Stimulated activated CD8-positive, alpha-beta memory T cell treated with anti-CD3 and anti-CD28 coated beads, Interleukin-4, amount 100 ng/mL, for 24 hours (primary cell): ENCODE results near the gene UPP2.

Experiments used
- DNase-seq: peaks from one replicate; pipeline ENCODE4 v3.0.0-alpha.2; 2020; ENCODE audit warnings: low read depth

Gene UPP2

DNA sequence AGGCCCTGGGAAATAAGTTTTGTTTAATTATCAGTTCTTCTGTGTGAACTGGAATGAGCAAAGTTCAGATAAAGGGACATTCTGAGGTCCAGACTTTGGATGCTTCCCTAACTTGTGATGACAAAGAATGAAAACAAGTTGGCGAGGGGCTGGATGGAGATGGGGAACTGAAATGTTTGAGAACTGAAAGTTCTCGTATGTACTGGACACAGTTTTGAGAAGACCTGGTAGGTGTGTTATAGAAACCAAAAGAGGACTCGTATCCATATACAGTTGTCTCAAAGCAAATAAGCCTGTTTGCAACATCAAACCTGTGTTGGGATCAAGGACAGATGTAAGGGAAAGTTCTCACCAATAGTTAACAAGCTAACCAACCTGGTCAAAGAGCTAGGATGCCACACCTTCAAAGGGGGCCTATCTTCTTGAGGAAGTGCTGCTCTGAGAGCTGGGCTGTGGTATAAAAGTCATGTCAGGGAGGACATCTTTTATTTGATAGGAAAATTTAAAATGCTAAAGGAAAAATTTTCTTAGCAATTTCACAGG lies at the start of gene UPP2:
TSS of gene UPP2 (plus strand) at position 493 of the 543 bp plus-strand sequence. CDS start 188 bp downstream, outside the sequence.
- DNase-seq, result no peak

DNA sequence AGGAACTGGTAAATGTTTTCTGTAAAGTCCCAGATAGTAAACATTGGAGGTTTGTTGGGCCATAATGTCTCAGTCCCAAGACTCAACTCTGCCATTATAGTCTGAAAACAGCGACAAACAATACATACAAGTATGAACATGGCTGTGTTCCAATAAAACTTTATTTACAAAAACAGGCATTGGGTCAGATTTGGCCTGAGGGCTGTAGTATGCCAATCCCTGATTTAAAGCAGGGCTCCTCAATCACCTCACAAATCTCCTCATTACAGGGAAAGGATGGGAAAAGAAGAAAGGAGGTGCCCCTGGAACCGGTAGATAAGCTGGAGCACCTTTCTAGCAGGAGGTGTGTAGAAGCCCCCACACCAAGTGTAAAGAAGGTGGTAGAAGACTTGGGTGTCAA lies 48.9 kb upstream of the UPP2 start:
- no peak for DNase-seq

DNA sequence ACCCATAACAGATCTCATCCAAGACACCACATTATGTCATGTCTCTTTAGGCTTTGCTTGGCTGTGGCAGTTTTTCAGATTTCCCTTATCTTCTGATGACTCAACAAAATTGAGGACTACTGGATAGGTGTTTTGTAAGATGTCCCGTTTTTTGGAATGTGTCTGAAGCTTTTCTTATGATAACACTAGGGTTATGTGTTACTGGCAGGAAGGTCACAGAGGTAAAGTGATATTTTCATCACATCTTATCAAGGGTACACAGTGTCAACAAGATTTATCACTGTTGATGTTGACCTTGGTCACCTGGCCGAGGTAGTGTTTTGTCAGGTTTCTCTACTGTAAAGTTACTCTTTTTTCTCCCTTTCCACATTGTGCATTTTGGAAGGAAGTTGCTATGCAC lies 44.8 kb upstream of the UPP2 start:
- DNase-seq, result no peak

DNA sequence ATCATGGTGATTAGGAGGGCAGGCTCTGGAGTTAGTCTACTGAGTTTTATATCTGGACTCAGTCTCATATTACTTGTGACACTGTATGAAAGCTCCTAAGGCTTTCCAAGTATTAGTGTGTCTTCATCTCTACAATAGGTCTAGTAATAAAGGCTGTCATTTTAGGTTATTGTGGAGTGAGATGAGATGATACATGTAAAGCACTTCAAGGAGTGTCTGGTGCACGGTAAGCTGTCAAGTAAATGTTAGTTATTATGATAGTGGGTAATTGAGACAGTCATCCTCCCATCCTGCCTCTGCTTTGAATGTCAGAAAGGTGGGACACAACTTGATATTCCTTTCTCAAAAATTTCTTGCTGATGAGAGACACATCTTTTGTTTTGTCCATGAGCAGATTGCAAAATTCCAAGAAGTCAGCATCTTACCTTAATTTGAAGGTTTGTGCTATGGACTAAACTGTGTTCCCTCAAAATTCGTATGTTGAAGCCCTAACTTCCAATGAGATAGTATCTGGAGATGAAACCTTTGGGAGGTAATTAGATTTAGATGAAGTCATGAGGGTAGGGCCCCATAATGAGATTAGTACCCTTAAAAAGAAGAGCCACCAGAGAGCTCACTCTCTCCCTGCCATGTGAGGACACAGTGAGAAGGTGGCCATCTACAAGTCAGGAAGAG lies 41.4 kb upstream of the UPP2 start:
- no peak for DNase-seq

DNA sequence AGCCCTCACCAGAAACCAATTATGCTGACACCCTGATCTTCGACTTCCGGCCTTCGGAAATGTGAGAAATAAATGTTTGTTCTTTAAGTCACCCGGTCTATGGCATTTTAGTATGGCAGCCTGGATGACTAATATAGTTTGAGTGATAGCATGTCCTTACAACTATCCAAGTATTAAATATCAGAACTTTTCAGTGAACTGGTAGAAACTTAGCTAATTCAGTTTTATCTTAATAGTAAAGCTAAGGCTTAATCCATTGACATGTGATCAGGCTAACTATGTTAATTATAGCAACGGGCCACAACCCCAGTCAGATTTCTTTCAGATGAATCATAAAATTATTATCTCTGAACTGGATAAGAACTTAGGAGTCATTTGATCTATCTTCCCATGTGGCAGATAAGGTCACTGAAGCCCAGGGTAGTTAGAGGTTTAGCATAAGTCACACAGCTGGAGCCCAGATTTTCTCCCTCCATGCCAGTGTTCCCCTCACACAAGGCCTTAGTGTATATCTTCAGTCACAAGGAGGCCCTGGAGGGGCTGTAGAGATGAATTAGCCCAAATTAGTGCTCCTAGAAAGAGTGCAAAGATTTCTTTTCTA lies 40.7 kb upstream of the UPP2 start:
- no peak for DNase-seq

DNA sequence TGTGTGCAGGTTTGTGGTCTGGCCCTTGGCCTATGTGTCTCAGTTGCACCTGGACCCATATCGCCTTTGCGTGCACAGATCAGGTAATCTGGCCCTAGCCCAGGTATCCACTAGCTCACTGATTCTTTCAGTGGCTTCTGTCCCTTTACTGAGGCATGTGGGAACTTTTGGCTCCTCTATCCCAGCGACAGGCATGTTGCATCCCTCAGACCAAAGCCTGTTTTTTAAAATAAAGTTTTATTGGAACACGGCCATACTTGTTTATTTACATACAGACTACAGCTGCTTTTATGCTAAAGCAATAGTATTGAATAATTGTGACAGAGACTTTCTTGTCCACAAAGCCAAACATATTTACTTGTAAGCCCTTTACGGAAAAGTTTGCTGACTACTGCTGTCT lies 39.9 kb upstream of the UPP2 start:
- DNase-seq, result no peak

DNA sequence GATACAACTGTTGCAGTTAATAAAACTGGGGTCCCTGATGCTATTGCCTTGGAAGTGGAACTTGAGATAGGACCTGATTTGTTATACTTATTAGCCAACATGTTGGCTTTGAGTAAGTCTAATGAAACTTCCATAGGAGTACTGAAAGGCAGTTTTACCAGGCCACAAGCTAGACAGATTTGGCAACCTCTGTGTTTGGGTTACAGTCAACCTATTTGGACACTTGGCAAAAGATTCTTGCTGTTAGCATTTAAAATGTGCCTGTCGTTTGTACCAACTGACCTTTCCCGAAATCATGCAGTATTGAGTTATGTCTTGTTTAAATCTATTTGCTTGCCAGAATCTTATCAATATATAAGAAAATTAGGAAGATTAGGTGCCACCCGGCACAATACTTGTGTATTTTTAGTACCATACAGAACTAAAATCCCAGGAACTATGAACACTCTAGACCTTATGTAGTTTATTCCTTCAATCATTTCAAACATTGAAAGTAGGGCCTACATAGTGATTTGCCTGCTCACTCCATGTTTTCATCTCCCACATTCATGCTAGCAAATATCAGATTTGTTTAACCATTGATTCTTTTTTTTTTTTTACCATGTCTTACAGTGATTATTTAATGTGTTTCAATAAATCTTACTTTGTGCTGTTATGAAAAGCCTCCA lies 35.5 kb upstream of the UPP2 start:
- no peak for DNase-seq

DNA sequence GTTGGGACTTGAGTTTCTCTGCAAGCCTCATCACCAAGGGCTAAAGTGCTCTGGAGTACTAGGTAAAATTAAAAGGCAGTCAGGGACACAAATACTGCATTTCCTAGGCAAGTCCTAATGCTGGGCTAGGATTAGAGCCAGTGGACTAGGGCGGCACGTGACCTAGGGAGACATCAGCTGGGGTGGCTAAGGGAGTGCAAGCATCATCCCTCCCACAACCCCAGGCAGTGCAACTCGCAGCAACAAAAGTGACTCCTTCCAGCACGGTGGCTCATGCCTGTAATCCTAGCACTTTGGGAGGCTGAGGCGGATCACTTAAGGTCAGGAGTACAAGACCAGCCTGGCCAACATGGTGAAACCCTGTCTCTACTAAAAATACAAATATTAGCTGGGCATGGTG lies 30.7 kb upstream of the UPP2 start:
- no peak for DNase-seq

DNA sequence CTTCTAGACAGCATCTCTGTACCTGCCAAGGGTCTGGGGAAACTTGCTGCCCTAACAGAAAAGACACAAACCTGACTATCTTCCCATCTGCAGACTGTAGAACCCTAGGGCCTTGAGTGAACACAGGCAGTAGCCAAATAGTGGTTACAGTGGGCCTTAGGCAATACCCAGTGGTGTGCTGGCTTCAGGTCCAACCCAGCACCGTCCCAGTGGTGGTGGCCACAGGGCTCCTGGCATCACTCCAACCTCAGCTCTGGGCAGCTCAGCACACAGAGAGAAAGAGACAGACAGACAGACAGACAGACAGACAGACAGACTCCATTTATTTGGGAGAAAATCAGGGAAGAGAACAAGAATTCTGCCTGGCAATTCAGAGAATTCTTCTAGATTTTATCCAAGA lies 29.3 kb upstream of the UPP2 start:
- no peak for DNase-seq

DNA sequence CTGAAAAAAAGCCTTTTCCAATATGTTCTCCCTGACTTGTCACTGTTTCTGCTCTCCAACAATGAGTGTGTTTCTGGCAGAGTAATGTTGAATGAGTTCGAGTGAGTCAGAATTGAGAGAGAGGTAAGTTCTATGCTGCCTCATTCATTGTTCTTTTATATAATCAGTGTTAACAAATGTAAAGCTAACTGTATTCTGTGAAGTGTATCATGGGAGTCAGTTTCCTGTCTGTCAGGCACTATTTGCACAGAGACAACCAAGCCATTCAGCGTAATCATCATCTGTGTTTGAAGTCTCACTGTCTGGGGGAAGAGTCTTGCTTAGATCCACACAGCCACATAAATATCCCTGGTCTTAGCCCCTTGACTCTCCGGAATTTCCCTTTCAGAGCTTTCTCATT lies 22.0 kb upstream of the UPP2 start:
- DNase-seq, result no peak

DNA sequence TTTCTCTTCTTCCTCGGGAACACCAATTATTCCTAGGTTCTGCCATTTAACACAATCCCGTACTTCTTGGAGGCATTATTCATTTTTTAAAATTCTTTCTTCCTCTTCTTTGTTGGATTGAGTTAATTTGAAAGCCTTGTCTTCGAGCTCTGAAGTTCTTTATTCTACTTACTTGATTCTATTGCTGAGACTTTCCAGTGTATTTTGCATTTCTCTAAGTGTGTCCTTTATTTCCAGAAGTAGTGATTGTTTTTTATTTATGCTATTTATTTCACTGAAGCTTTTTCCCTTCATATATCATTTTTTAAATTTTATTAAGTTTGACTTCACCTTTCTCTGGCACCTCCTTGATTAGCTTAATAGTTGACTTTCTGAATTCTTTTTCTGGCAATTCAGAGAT lies 13.6 kb upstream of the UPP2 start:
- DNase-seq, result no peak

DNA sequence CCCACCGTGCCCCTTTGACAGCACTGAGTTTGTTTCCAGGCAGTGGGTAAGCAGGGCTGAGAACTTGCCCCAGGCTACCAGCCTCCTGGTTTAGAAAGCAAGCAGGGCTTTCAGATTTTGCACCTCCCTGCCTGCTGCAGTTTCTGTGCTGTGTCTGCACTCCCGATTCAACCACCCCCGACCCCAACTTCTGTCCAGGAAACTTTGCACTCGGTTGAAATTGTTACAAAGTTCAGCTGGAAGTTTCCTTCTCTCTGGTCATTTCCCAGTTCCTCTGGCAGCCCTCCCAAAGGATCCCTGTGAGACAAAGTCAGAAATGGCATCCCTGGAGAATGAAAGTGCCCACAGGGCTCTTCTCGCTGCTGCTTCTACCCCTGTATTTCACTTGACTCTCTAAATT lies 12.4 kb upstream of the UPP2 start:
- no peak for DNase-seq

DNA sequence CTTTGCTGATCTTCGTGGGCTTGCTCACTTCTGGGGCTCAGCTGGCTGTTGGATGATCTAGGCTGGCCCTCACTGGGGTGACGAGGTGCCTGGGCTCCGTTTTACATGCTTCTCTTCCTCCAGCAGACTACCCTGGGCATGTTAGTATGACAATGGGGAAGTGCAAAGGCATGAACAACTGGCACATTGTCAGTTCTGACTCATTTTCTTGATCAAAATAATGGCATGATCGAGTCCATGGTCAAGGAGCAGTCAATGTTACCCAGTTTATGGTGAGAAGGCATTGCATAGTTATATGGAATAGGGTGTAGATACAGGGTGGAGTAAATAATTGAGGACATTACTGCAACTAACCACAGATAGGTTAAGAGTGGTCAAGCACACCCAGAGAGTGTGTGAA lies 10.0 kb upstream of the UPP2 start:
- no peak for DNase-seq

DNA sequence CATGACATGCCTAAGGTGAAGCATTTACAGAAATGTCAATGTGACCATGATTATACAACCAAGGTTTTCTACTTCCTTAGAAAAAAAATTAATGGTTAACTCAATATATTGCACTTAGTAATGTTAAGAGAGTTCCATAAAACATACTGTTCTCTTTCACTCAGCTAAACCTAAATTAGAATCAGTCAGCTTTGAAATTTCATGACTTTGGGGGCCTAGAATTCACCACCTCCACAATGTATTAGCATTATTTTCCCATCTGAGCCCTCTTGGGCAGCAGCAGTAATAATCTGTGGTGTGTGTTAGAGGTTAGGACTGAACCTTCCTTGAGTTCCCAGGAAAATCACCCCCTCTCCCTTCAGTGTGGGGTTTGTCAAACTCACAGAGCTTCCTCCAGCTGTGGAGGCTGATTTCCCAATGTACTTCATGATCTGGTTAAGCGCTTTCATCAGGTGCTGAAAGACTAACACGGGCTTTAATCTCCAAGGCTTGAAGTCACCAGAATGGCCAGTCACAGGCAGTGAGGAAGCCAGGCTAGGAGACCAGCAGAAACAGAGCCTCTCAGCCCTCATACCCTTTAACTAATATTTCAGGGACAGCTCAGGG lies 7.1 kb upstream of the UPP2 start:
- no peak for DNase-seq

DNA sequence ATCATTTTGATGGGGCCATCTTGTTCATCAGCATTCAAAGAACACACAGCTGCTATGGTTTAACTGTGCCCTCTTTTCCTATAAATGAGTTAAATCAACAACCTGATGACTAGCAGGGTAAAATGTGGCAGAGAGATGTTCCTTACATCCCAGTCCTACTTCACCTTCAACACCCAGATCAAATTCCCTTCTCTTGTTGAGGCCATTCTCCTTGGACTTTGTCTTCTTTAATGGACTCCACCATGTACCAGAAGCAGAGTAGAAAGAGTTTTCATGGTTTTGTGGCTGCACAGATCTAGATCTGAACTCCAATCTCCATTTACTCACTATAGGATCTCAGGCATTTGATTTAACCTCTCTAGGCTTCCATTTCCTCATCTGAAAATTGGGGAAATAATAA lies 6.4 kb upstream of the UPP2 start:
- no peak for DNase-seq

DNA sequence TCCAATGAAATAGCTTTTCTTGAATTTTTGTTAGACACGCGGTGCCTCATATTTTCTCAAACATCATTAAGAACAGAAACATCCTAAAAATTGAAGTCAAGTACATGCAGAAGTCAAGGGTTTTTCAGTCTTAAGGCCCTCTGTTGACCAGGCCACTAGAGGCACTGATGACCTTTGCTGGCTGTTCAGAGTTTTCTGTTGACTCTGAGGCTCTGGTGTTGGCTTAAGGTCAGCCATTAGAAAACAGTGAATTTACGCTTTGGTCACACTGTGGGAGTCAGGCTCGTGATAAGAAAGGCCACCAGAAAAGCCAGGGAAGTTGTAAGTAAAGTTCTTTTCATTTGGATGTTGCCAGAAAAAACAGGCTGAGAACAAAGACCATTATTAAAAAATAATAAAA lies 5.8 kb upstream of the UPP2 start:
- DNase-seq, result no peak

DNA sequence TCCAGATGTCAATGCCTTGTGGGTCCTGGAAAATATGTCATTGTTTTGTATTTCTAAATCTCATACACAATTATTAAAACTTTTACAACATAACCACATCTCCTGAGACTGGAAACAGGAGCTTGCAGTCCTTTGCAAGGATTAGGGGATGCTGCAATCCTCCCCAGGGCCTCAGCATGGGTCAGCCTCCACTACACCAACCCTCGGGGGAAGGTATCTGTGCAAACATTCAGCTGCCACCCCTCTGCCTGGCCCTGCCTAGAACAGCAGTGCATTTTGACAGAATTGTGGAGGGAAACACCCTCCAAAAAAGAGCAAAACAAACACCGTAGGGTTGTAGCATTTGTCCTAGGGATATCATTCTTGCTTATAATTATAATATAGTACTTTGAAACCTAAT lies 4.2 kb upstream of the UPP2 start:
- DNase-seq, result no peak

DNA sequence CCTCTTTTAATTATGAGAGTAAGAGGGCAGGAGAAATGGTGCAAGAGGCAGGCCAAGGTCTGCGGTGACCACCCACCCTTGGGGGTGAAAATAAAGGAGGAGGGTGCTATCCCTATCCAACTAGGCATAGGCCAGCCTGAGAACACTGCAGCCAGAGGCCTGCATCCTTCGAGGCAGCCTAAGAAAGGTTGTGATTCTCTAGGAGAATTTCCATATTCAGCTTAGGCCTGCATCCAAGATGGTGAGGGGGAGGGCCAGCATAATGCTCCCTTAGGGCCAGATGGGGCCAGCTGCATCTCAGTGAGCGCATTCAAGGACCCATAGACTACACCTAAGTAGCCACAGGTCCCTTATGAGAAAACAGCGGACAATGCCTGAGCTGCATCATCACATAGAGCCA lies 3.5 kb upstream of the UPP2 start:
- DNase-seq, result no peak

DNA sequence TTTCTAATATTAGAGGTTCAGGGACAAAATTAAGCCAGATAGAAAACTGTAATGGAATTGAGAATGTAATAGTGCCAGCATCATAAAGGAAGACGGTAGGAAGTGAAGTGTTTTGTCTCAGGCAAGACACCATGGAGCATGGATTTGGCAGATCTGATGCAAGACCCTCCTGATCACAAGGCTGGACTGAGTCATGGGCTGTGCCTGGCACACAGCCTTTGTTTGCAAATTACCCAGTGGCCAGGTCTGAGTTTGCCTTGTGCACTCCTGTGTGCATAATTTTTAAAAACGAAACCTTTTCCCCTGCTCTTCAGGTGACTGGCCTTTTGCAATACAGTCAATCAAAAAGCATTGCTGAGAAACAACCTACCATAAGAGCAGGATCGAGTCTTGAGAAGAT lies 2.0 kb upstream of the UPP2 start:
- no peak for DNase-seq

DNA sequence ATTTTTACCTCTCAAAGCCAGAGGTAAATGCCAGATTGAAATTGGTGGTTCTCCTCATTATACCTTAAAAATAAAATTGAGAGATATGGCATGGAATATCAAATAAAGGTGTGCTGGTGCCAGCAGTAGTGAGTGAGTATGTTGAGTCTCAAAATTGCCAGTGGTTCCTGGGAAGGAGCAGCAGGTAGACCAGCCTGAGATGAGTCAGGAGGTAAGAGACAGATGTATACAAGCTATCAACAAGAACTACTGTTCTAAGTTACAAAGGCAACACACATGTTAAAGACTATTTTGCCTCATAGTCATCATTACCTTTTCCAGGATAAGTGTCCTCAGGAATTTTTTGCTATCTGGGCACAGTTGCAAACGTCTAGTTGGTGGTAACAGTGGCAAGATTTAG lies 1.3 kb upstream of the UPP2 start:
- no peak for DNase-seq

DNA sequence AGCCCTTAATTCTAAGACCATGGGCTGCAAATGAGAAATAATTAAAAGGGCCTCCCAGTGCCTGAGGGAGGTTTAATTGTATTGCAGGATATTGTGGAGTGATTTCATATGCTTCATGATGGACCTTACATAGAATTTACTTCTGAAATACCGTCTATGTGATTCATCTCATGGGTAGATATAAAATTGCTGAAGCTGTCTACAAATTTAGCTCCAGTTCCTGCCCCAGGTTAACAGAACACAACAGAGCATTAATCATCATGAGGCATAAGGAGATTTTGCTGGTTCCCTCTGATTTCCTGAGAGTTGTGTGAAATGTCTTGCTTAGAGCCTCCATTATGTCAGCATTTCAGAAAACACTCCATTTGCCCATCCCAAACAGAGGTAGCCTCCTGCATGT lies 770 bp downstream of the UPP2 start:
- DNase-seq, result no peak

DNA sequence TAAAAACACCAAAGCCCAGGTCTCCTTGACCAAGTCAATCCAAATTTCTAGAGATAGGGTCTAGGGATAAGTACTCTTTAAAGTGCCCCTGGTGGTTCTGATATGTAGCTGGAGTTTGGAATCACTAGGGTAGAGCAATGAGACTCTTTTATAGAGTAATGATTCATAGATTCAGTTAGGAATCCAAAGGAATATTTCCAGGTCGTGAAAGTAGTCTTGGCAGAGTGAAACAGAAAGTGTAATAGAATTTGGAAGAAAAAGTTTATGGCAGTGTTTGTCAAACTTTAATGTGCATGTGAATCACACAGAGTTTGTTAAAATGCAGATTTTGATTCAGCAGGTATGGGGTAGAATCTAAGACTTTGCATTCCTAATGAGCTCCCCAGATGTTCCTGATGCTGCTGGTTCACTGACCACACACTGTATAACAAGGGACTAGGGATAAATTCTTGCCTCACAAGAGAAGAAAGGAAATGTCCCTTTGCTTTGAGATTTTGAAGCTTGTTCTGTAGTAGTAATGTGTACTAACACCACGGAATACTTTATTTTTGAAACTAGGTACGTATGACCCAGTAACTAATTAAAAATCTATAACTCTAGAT lies 1.8 kb downstream of the UPP2 start:
- no peak for DNase-seq

DNA sequence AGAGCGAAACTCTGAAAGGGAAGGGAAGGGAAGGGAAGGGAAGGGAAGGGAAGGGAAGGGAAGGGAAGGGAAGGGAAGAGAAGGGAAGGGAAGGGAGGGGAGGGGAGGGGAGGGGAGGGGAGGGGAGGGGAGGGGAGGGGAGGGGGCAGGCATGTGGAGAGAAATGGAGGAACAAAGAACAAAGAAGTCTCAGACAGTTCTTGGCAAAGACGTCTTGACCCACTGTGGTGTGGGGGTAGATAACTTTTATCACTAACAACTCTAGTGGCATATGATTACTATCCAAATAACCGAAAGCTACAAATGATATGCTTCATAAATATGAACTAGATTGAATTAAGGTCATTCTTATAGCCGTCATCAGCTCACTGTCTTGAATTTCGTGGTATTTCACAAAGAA lies 3.2 kb downstream of the UPP2 start:
- no peak for DNase-seq
